HEK293 (cell line): ENCODE measurements around the gene PPARG.
A peak's percentile ranks its signal among the peaks of the same experiment; 100 is the strongest.

Experiments used
- CTCF ChIA-PET: fragments of 350-600 bp; formaldehyde crosslinking; extraction: SDS; loops from one replicate; lab custom pipeline; 2021; ENCODE audit warnings: antibody characterized with exemption; lab: Yijun Ruan, JAX
- POLR2A ChIA-PET: fragments of 300-600 bp; formaldehyde crosslinking; extraction: SDS; loops from one replicate; lab custom pipeline; 2020; ENCODE audit warnings: antibody characterized with exemption, inconsistent platforms; lab: Yijun Ruan, JAX
- H3K27ac ChIP-seq: fragments of 200-500 bp; sonication (Bioruptor generic); 2 replicates; pipeline ENCODE4 v1.5.1; 2014; ENCODE audit warnings: low read depth, low read length, control low read depth, inconsistent platforms; ENCODE audit errors: extremely low read depth
- H3K36me3 ChIP-seq, 2 experiments: fragments of 200-500 bp in 1 of 2; sonication (Bioruptor generic) in 1 of 2; 1 replicate in 1 of 2; 2 replicates in 1 of 2; pipeline ENCODE4 v1.5.1; 2014 to 2017; ENCODE audit warnings: inconsistent platforms in 2 of 2, low read length in 2 of 2; ENCODE audit not compliant: control insufficient read depth in 2 of 2, insufficient read depth in 1 of 2
- H3K4me1 ChIP-seq: fragments of 200-500 bp; sonication (Bioruptor generic); 2 replicates; pipeline ENCODE4 v1.5.1; 2014; ENCODE audit warnings: mild to moderate bottlenecking, low read length, inconsistent platforms; ENCODE audit not compliant: control insufficient read depth, insufficient read depth
- H3K4me3 ChIP-seq: 2 replicates; pipeline ENCODE4 v1.5.1; 2011; ENCODE audit warnings: low read depth, mild to moderate bottlenecking, control low read depth, low read length, moderate library complexity
- H3K9me3 ChIP-seq: fragments of 200-500 bp; sonication (Bioruptor generic); 2 replicates; pipeline ENCODE4 v1.5.1; 2014; ENCODE audit warnings: low read depth, low read length, inconsistent platforms; ENCODE audit not compliant: control insufficient read depth, insufficient read depth
- FEZF1 ChIP-seq: fragments of 450-650 bp; formaldehyde crosslinking; IDR thresholded peaks from 2 replicates; pipeline ENCODE4 v1.5.1; 2016; ENCODE audit warnings: missing biosample characterization, missing genetic modification characterization
- IKZF3 ChIP-seq: fragments of 450-650 bp; IDR thresholded peaks from 2 replicates; pipeline ENCODE4 v1.5.0; 2018; ENCODE audit warnings: missing biosample characterization, mild to moderate bottlenecking, missing genetic modification characterization, moderate library complexity
- KLF16 ChIP-seq: fragments of 450-650 bp; formaldehyde crosslinking; IDR thresholded peaks from 2 replicates; pipeline ENCODE4 v1.5.1; 2017; ENCODE audit warnings: missing biosample characterization, missing genetic modification characterization
- PRDM4 ChIP-seq: fragments of 450-650 bp; formaldehyde crosslinking; IDR thresholded peaks from 2 replicates; pipeline ENCODE4 v1.5.1; 2017; ENCODE audit warnings: missing biosample characterization, missing genetic modification characterization
- PRDM6 ChIP-seq: fragments of 450-650 bp; formaldehyde crosslinking; IDR thresholded peaks from 2 replicates; pipeline ENCODE4 v1.5.1; 2017; ENCODE audit warnings: missing biosample characterization, missing genetic modification characterization
- ZBTB8A ChIP-seq: fragments of 450-650 bp; formaldehyde crosslinking; IDR thresholded peaks from 2 replicates; pipeline ENCODE4 v1.5.1; 2016; ENCODE audit warnings: missing biosample characterization, missing genetic modification characterization
- ZEB2 ChIP-seq: fragments of 450-650 bp; formaldehyde crosslinking; IDR thresholded peaks from 2 replicates; pipeline ENCODE4 v1.5.1; 2016; ENCODE audit warnings: missing biosample characterization, missing genetic modification characterization
- ZNF114 ChIP-seq: fragments of 450-650 bp; formaldehyde crosslinking; IDR thresholded peaks from 2 replicates; pipeline ENCODE4 v1.5.0; 2017; ENCODE audit warnings: missing biosample characterization, missing genetic modification characterization
- ZNF223 ChIP-seq: fragments of 450-650 bp; formaldehyde crosslinking; IDR thresholded peaks from 2 replicates; pipeline ENCODE4 v1.5.1; 2016; ENCODE audit warnings: missing biosample characterization, missing genetic modification characterization
- ZNF280C ChIP-seq: fragments of 450-650 bp; formaldehyde crosslinking; IDR thresholded peaks from 2 replicates; pipeline ENCODE4 v1.5.1; 2016; ENCODE audit warnings: missing biosample characterization, missing genetic modification characterization
- ZNF335 ChIP-seq: fragments of 450-650 bp; formaldehyde crosslinking; conservative IDR thresholded peaks from 2 replicates; pipeline ENCODE4 v1.5.1; 2016; ENCODE audit warnings: missing biosample characterization, missing genetic modification characterization
- ZNF341 ChIP-seq: fragments of 450-650 bp; formaldehyde crosslinking; IDR thresholded peaks from 2 replicates; pipeline ENCODE4; 2016; ENCODE audit warnings: low read depth, missing biosample characterization, missing genetic modification characterization
- ZNF560 ChIP-seq: fragments of 450-650 bp; formaldehyde crosslinking; IDR thresholded peaks from 2 replicates; pipeline ENCODE4 v1.5.1; 2017; ENCODE audit warnings: missing biosample characterization, missing genetic modification characterization, borderline replicate concordance
- ZNF571 ChIP-seq: fragments of 450-650 bp; formaldehyde crosslinking; IDR thresholded peaks from 2 replicates; pipeline ENCODE4 v1.5.0; 2017; ENCODE audit warnings: missing biosample characterization, missing genetic modification characterization
- ZNF580 ChIP-seq: fragments of 450-650 bp; formaldehyde crosslinking; IDR thresholded peaks from 2 replicates; pipeline ENCODE4 v1.5.1; 2016; ENCODE audit warnings: missing biosample characterization, missing genetic modification characterization
- ZNF645 ChIP-seq: fragments of 450-650 bp; formaldehyde crosslinking; IDR thresholded peaks from 2 replicates; pipeline ENCODE4; 2016; ENCODE audit warnings: missing biosample characterization, missing genetic modification characterization
- ZNF654 ChIP-seq: fragments of 450-650 bp; formaldehyde crosslinking; IDR thresholded peaks from 2 replicates; pipeline ENCODE4 v1.5.1; 2016; ENCODE audit warnings: low read depth, missing biosample characterization, missing genetic modification characterization
- ZNF843 ChIP-seq: fragments of 450-650 bp; formaldehyde crosslinking; IDR thresholded peaks from 2 replicates; pipeline ENCODE4 v1.5.1; 2016; ENCODE audit warnings: missing biosample characterization, missing genetic modification characterization
- ZXDB ChIP-seq: fragments of 450-650 bp; formaldehyde crosslinking; IDR thresholded peaks from 2 replicates; pipeline ENCODE4 v1.5.1; 2016; ENCODE audit warnings: missing biosample characterization, missing genetic modification characterization
- TF ChIP-seq, protein P1 (sequence below): fragments of 450-650 bp; formaldehyde crosslinking; IDR thresholded peaks from 2 replicates; pipeline ENCODE4 v1.5.1; 2016; ENCODE audit warnings: missing biosample characterization, missing genetic modification characterization
- TF ChIP-seq, protein P2 (sequence below): fragments of 450-650 bp; formaldehyde crosslinking; IDR thresholded peaks from 2 replicates; pipeline ENCODE4 v1.5.1; 2017; ENCODE audit warnings: missing biosample characterization, missing genetic modification characterization
- TF ChIP-seq, protein P3 (sequence below): fragments of 450-650 bp; formaldehyde crosslinking; IDR thresholded peaks from 2 replicates; pipeline ENCODE4 v1.5.1; 2016; ENCODE audit warnings: missing biosample characterization, missing genetic modification characterization

The PPARG gene

GRCh38 chr3:12299026-12299425 is 10.2 kb downstream of the PPARG start:
- ChIA-PET POLR2A (no interaction called here), CTCF (no interaction called here)
- Histone ChIP-seq H3K4me3 (no peak overlapping the region), H3K9me3 (no peaks in the 10 kb centered on the region), H3K36me3 (no peaks in the 10 kb centered on the region), H3K27ac (0 out of 2 replicates have a peak overlapping the region, but pooled peaks have one; percentile 5), H3K4me1 (peaks cover 4% of the 10 kb centered on the region; the same call in 1 of the 2 replicates)
- TF ChIP-seq ZNF843 (peak; percentile 86), ZBTB8A (tag by site-specific recombination) (0 out of 2 replicates have a peak, but pooled peaks have one; percentile 12), PRDM4 (tag by site-specific recombination) (peak; percentile 54), ZNF571 (tag by site-specific recombination) (no peak), PRDM6 (tag by site-specific recombination) (peak; percentile 86), ZNF341 (tag by site-specific recombination) (no peak), ZNF560 (tag by site-specific recombination) (no peak), IKZF3 (tag by site-specific recombination) (peak; percentile 71), ZNF280C (tag by site-specific recombination) (no peak), ZXDB (tag by site-specific recombination) (peak; percentile 48), ZNF114 (tag by site-specific recombination) (no peak), ZNF223 (no peak), ZNF335 (tag by site-specific recombination) (peak; percentile 36; the same call in 1 of the 2 replicates), ZNF580 (tag by site-specific recombination) (0 out of 2 replicates have a peak, but pooled peaks have one; percentile 2), ZNF645 (tag by site-specific recombination) (no peak), ZNF654 (no peak), FEZF1 (tag by site-specific recombination) (peak; percentile 81), KLF16 (tag by site-specific recombination) (no peak), ZEB2 (tag by site-specific recombination) (peak; percentile 14; the same call in 1 of the 2 replicates)
- TF ChIP-seq, protein P1, sequence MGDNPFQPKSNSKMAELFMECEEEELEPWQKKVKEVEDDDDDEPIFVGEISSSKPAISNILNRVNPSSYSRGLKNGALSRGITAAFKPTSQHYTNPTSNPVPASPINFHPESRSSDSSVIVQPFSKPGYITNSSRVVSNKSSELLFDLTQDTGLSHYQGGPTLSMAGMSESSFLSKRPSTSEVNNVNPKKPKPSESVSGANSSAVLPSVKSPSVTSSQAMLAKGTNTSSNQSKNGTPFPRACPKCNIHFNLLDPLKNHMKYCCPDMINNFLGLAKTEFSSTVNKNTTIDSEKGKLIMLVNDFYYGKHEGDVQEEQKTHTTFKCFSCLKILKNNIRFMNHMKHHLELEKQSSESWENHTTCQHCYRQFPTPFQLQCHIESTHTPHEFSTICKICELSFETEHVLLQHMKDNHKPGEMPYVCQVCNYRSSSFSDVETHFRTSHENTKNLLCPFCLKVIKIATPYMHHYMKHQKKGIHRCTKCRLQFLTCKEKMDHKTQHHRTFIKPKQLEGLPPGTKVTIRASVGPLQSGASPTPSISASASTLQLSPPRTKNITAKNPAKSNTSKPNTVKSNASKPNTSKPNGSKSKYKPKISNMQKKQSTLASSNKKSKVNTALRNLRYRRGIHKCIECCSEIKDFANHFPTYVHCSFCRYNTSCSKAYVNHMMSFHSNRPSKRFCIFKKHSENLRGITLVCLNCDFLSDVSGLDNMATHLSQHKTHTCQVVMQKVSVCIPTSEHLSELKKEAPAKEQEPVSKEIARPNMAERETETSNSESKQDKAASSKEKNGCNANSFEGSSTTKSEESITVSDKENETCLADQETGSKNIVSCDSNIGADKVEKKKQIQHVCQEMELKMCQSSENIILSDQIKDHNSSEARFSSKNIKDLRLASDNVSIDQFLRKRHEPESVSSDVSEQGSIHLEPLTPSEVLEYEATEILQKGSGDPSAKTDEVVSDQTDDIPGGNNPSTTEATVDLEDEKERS (tag by site-specific recombination): no peak
- TF ChIP-seq, protein P2, sequence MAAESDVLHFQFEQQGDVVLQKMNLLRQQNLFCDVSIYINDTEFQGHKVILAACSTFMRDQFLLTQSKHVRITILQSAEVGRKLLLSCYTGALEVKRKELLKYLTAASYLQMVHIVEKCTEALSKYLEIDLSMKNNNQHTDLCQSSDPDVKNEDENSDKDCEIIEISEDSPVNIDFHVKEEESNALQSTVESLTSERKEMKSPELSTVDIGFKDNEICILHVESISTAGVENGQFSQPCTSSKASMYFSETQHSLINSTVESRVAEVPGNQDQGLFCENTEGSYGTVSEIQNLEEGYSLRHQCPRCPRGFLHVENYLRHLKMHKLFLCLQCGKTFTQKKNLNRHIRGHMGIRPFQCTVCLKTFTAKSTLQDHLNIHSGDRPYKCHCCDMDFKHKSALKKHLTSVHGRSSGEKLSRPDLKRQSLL (tag by site-specific recombination): no peak
- TF ChIP-seq, protein P3, sequence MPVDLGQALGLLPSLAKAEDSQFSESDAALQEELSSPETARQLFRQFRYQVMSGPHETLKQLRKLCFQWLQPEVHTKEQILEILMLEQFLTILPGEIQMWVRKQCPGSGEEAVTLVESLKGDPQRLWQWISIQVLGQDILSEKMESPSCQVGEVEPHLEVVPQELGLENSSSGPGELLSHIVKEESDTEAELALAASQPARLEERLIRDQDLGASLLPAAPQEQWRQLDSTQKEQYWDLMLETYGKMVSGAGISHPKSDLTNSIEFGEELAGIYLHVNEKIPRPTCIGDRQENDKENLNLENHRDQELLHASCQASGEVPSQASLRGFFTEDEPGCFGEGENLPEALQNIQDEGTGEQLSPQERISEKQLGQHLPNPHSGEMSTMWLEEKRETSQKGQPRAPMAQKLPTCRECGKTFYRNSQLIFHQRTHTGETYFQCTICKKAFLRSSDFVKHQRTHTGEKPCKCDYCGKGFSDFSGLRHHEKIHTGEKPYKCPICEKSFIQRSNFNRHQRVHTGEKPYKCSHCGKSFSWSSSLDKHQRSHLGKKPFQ: 0 out of 2 replicates have a peak, but pooled peaks have one; percentile 28
